Measurements from ENCODE around the gene ACP5.

The ACP5 gene

GRCh38 chr19:11547929-11548700 lies 29.3 kb downstream of the ACP5 start:
- DNase-seq, result no peak

GRCh38 chr19:11541238-11541637 lies 36.2 kb downstream of the ACP5 start:
- DNase-seq, result no peak

GRCh38 chr19:11540645-11541044 lies 36.8 kb downstream of the ACP5 start:
- no peak for DNase-seq

- DNase-seq, result no peak
Observed at GRCh38 chr19:11539495-11540365, 37.7 kb downstream of the ACP5 start.

- no peak for DNase-seq
Observed at GRCh38 chr19:11538232-11539036, 39.0 kb downstream of the ACP5 start, which contains the start of gene CNN1. Gene CNN1, plus strand, starts transcription at chr19:11538851. Its CDS starts 77 bp downstream, at chr19:11538928.

- peak; percentile 88 for DNase-seq
Observed at GRCh38 chr19:11535792-11536595, 41.5 kb downstream of the ACP5 start.

GRCh38 chr19:11534948-11535347 lies 42.5 kb downstream of the ACP5 start:
- DNase-seq, result no peak

- no peak for DNase-seq
Observed at GRCh38 chr19:11534538-11534937, 42.9 kb downstream of the ACP5 start.

GRCh38 chr19:11530432-11530831 lies 47.0 kb downstream of the ACP5 start:
- peak; percentile 37 to 55 for DNase-seq

GRCh38 chr19:11528551-11529341 lies 48.7 kb downstream of the ACP5 start, which contains the start of gene ECSIT:
Gene ECSIT, minus strand, starts transcription at chr19:11529134. Its CDS starts 9,964 bp downstream, at chr19:11519170.
- DNase-seq, result peak; percentile 95

All from CD4-positive, alpha-beta T cell treated with Interleukin-1 beta for 1 hour (primary cell).